Body of pancreas (tissue), 4 donors: ENCODE results near the gene FOXP1. TPM values are rescaled to one million over a fixed set of nuclear protein-coding genes. Genes with fewer than 3 reads are reported as not detected.

Experiments
- ATAC-seq: fragments of 150-250 bp; one replicate; pipeline ENCODE4 v1.9.1; 2016
- DNase-seq, 4 donors: peaks; one replicate each; pipeline ENCODE4 v3.0.0-alpha.2; 2019
- H3K27ac ChIP-seq, 4 donors: fragments of 200-600 bp; sonication (generic); 1 replicate in 3 of 4; 2 replicates in 1 of 4; pipeline versions ENCODE4 v1.5.1 to v1.6.1; 2016 to 2019; ENCODE audit warnings: mild to moderate bottlenecking in 1 of 4, mixed read lengths in 1 of 4, moderate library complexity in 1 of 4
- H3K27me3 ChIP-seq, 2 donors: fragments of 200-600 bp; sonication (generic); one replicate each; pipeline ENCODE4 v1.6.0; 2016; ENCODE audit warnings: mild to moderate bottlenecking in 1 of 2
- H3K36me3 ChIP-seq, 2 donors: fragments of 200-600 bp; sonication (generic); replicated peaks in 1 of 2; 2 replicates each; pipeline ENCODE4 v1.5.1; 2016; ENCODE audit warnings: low read depth in 2 of 2; ENCODE audit not compliant: insufficient read depth in 1 of 2
- H3K4me1 ChIP-seq: fragments of 200-600 bp; sonication (generic); one replicate; pipeline ENCODE4 v1.6.0; 2016
- H3K4me3 ChIP-seq, 2 donors: fragments of 200-600 bp; sonication (generic); 1 replicate in 1 of 2; 2 replicates in 1 of 2; pipeline ENCODE4 v1.5.1; 2016 to 2019
- H3K9me3 ChIP-seq, 3 donors: fragments of 200-600 bp; sonication (generic); 1 replicate in 2 of 3; 2 replicates in 1 of 3; pipeline ENCODE4 v1.5.1; 2016
- POLR2A ChIP-seq, 3 donors: fragments of 450-650 bp; IDR thresholded peaks; one replicate each; pipeline ENCODE4 v1.6.1; 2016; ENCODE audit warnings: antibody characterized with exemption in 3 of 3, mild to moderate bottlenecking in 2 of 3
- WGBS, 2 donors: methylation state at CpG; one replicate each; pipeline ENCODE4 v1.1.5; 2017; 5-methylcytosine and 5-hydroxymethylcytosine counted together
- intact Hi-C: fragments of 100-400 bp; cut with DNase I; formaldehyde crosslinking; loops from one replicate; pipeline ENCODE4 v1.15.1; 2023
- total RNA-seq, 2 donors: library from RNA; depleted of rRNA; stranded (reverse); fragments of >200 nt; gene quantifications; one replicate each; pipeline ENCODE4 v1.1.0, GENCODE V29; 2016
- TF ChIP-seq, protein P1 (sequence below), 7 experiments: fragments of 450-650 bp in 4 of 7; fragments of 200-600 bp in 3 of 7; sonication (generic) in 3 of 7; IDR thresholded peaks; one replicate each; pipeline ENCODE4 v1.5.1; 2016 to 2019; ENCODE audit warnings: antibody characterized with exemption in 7 of 7

FOXP1 gene
- total RNA-seq, 2 donors from 2014 or later = 85.7 to 86.1 TPM

DNA sequence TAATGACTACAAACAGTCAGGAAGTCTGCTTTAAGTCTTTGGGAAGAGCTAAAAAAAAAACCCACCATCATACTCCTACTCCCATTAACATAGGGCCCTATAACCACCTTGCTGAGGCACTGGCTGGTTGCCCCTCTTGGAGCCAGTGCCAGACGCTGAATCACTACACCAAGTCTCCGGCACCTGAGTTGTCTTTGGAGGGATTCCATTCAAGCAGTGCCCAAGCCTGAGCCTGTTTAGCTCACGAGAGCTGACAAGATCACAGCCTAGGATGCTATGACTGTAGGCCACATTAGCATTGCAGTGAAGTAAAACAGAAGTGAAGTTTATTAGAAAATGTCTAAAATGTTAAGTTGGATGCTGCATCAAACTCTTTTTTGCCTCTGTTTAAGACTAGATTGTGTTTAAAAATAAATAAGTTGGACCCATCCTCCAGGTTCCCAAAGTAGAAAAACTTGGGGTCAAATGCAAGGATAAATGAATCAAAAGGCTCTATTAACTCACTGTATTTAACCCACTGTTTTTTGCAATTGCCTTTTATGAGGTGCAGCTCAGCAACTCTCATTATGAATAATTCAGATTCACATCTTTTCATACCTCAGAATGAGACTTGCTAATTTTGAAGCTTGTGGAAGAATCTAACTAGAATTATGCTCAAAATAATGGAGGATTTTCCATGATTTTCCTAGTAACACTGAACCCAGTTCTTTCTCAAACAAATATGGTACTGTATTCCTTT is 461.9 kb downstream of the FOXP1 start:
- no peaks in the 10 kb centered on the region for H3K9me3 ChIP-seq
- TF ChIP-seq, protein P1, sequence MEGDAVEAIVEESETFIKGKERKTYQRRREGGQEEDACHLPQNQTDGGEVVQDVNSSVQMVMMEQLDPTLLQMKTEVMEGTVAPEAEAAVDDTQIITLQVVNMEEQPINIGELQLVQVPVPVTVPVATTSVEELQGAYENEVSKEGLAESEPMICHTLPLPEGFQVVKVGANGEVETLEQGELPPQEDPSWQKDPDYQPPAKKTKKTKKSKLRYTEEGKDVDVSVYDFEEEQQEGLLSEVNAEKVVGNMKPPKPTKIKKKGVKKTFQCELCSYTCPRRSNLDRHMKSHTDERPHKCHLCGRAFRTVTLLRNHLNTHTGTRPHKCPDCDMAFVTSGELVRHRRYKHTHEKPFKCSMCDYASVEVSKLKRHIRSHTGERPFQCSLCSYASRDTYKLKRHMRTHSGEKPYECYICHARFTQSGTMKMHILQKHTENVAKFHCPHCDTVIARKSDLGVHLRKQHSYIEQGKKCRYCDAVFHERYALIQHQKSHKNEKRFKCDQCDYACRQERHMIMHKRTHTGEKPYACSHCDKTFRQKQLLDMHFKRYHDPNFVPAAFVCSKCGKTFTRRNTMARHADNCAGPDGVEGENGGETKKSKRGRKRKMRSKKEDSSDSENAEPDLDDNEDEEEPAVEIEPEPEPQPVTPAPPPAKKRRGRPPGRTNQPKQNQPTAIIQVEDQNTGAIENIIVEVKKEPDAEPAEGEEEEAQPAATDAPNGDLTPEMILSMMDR (IDR thresholded peaks at IDR 0.05) = no peak
- TF ChIP-seq POLR2A (IDR thresholded peaks at IDR 0.05) = no peak
- peaks cover 48% of the 10 kb centered on the region for H3K4me1 ChIP-seq
- ATAC-seq = no peak
- H3K4me3 ChIP-seq = no peak overlapping the region
- H3K27ac ChIP-seq = peak overlapping the region in 1 of 4 donors; percentile 41
- H3K27me3 ChIP-seq = no peaks in the 10 kb centered on the region
- peak in 1 of 4 donors; percentile 42 for DNase-seq
- WGBS, 2 donors = 67 to 71% methylated on average over 3 of the region's 3 CpGs
- no peaks in the 10 kb centered on the region for H3K36me3 ChIP-seq
- intact Hi-C loops = no loop called here

DNA sequence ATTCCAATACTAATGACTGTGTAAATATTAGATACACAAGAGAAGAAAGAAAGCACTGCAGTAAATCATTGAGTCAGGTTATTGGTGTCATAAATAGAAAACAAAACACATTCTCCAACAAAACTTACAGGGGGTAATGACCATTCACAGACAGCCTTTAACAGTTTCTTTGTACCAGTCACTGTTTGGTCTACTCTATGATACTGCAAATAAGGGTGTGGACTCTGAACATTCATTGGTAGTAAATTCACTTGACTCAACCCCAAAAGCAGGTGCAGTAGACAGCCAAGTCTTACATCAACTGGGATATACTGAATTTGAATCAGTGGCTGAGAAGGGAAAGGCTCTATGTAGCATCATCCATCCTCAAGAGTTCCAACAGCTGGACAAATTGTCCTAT is 463.5 kb downstream of the FOXP1 start:
- H3K27ac ChIP-seq = no peak overlapping the region
- intact Hi-C loops = no loop called here
- no peaks in the 10 kb centered on the region for H3K9me3 ChIP-seq
- peaks cover 38% of the 10 kb centered on the region for H3K4me1 ChIP-seq
- TF ChIP-seq, protein P1 (IDR thresholded peaks at IDR 0.05) = no peak
- no peaks in the 10 kb centered on the region for H3K27me3 ChIP-seq
- no peak for DNase-seq
- no peak overlapping the region for H3K4me3 ChIP-seq
- no peak for ATAC-seq
- no peaks in the 10 kb centered on the region for H3K36me3 ChIP-seq

DNA sequence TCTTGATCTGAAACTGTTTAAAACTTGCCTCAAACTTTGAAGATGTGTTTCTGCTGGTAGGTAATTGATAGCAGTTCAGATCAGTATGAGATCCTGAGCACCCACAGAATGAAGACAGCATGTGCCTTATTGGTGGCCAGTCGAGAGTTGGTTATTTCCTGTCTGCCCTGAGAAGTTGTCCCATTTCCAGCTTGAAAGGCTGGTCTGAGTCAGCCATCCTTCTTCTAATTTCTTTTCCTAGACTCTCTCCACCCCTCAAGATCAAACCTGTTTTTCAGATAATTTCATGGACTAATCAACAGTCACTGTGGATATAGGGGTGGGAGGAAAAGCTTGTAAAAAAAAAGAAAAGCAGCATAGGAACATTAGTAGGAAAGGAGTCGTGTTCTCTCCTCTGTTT is 464.4 kb downstream of the FOXP1 start:
- 83 to 85% methylated on average over 2 of the region's 2 CpGs for WGBS, 2 donors
- Histone ChIP-seq H3K4me3 (no peak overlapping the region), H3K27me3 (no peaks in the 10 kb centered on the region), H3K4me1 (peaks cover 33% of the 10 kb centered on the region), H3K9me3 (no peaks in the 10 kb centered on the region), H3K27ac (no peak overlapping the region), H3K36me3 (no peaks in the 10 kb centered on the region)
- ATAC-seq (no peak), DNase-seq (no peak)
- intact Hi-C loops = no loop called here
- no peak for TF ChIP-seq POLR2A (IDR thresholded peaks at IDR 0.05)
- TF ChIP-seq, protein P1 (IDR thresholded peaks at IDR 0.05) = no peak

DNA sequence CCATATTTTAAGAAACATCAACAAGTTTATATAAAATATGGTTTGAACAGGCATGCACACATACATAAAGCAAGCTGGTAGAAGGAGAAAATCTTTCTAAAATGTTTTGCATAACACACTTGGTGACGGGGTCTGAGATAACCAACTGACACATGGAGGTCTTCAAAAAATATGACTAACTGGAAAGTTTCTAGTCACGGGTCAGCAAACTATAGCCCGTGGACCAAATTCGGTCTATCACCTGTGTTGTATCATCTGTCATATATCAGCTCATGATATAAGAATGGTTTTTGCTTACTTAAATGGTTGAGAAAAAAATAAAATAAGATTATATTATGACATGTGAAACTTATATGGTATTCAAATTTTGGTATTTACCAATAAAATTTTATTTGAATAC is 465.1 kb downstream of the FOXP1 start:
- Histone ChIP-seq H3K27ac (no peak overlapping the region), H3K36me3 (no peaks in the 10 kb centered on the region), H3K27me3 (no peaks in the 10 kb centered on the region), H3K4me3 (no peak overlapping the region), H3K4me1 (peaks cover 28% of the 10 kb centered on the region), H3K9me3 (no peaks in the 10 kb centered on the region)
- intact Hi-C loops = no loop called here
- DNase-seq (no peak), ATAC-seq (no peak)
- 86 to 91% methylated on average over 4 of the region's 4 CpGs for WGBS, 2 donors
- TF ChIP-seq POLR2A (IDR thresholded peaks at IDR 0.05) = no peak
- TF ChIP-seq, protein P1 (IDR thresholded peaks at IDR 0.05) = no peak
